Jurkat, Clone E6-1 (cell line): ENCODE results near the gene KRTAP13-1. TPM values are rescaled to one million over a fixed set of nuclear protein-coding genes. Genes with fewer than 3 reads are reported as not detected.

ENCODE experiments used
- DNase-seq: peaks from one replicate; pipeline ENCODE4 v3.0.0-alpha.2; 2011; ENCODE audit warnings: low read depth, low spot score
- H3K4me3 ChIP-seq: 2 replicates; pipeline ENCODE4 v1.5.1; 2011; ENCODE audit warnings: mild to moderate bottlenecking, low read length, control low read depth, moderate library complexity
- polyA plus RNA-seq: library from polyadenylated mRNA; unstranded; fragments of >200 nt; gene quantifications from one replicate; pipeline ENCODE4 v1.2.1, GENCODE V29; 2012; ENCODE audit warnings: missing spikeins; ENCODE audit not compliant: insufficient read length, insufficient read depth

Gene KRTAP13-1, protein sequence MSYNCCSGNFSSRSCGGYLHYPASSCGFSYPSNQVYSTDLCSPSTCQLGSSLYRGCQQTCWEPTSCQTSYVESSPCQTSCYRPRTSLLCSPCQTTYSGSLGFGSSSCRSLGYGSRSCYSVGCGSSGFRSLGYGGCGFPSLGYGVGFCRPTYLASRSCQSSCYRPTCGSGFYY
- not detected for polyA plus RNA-seq

DNA sequence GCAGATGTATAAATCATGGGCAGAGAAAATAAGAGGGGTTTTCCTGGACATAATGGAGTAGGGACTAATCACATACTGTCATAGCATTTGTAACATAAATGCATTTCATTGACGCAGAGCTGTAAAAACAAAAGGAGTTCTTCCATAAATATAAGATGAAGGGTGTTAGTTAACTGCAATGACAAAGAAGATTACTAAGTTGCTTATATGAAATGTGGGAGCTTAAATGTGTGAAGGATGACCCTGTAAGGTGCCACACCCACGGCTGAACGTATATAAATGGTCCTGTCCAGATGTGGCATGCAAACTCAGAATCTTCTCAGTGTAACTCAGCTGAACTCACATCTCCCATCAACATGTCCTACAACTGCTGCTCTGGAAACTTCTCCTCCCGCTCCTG is at the start of gene KRTAP13-1:
TSS of gene KRTAP13-1 (plus strand) at position 301 of the 400 bp plus-strand sequence. CDS start at position 357, 56 bp downstream.
- no peak within 1 kb of the TSS for H3K4me3 ChIP-seq
- no peak for DNase-seq

DNA sequence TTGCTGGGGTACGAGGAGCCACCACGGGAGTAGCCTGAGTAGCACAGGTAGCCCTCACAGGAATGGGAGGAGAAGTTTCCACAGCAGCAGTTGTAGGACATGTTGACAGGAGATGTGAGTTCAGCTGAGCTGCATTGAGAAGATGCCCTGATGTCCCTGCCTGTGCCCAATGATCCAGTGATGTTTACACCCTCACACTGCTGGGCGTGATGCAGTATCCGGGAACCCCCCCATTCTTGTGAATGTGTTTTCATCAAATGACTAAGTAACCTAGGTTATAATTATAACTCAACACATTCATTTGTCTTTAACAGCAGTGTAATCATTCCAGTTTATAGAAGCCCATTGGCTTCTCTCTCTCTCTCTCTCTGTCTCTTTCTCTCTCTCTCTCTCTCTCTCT is 47.3 kb upstream of the KRTAP13-1 start, which contains the start of gene KRTAP23-1:
TSS of gene KRTAP23-1 (minus strand) at position 101 of the 400 bp plus-strand sequence. CDS start at position 101, 0 bp downstream.
- H3K4me3 ChIP-seq, result no peak within 1 kb of the TSS
- DNase-seq, result no peak

DNA sequence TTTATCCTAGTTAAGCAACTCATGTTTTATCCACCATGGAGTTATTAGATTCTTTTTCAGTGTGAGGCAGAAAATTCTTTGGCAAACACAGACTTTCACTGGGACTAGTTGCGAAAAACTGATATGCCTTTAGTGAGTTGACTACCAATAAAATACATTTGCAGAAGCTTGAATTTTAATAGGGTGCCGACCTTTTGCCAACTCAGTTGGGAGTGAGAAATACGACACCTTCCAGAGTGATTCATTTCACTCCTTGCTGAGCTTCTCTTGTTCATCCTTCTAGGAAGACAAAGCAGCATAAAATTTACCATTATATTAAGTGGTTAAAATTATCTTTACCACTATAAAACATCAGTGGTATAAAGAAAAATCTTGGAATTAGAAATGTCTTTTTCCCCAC is 46.3 kb upstream of the KRTAP13-1 start:
- no peak for DNase-seq
- no peak overlapping the region for H3K4me3 ChIP-seq

DNA sequence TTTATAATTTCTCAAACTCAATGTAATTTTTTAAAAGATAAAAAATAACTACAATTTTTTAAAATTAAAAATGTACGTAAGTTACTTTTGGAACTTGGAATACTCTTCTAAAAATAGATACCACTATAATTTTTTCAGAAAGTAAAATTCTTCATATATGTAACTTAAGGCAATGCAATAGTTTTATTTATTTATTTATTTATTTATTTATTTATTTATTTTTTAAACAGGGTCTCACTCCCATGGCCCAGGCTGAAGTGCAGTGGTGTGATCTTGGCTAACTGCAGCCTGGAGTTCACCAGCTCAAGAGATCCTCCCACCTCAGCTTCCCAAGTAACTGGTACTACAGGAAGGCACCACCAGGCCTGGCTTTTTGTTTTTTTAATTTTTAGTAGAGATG is 44.3 kb upstream of the KRTAP13-1 start:
- DNase-seq, result no peak
- H3K4me3 ChIP-seq, result no peak overlapping the region

DNA sequence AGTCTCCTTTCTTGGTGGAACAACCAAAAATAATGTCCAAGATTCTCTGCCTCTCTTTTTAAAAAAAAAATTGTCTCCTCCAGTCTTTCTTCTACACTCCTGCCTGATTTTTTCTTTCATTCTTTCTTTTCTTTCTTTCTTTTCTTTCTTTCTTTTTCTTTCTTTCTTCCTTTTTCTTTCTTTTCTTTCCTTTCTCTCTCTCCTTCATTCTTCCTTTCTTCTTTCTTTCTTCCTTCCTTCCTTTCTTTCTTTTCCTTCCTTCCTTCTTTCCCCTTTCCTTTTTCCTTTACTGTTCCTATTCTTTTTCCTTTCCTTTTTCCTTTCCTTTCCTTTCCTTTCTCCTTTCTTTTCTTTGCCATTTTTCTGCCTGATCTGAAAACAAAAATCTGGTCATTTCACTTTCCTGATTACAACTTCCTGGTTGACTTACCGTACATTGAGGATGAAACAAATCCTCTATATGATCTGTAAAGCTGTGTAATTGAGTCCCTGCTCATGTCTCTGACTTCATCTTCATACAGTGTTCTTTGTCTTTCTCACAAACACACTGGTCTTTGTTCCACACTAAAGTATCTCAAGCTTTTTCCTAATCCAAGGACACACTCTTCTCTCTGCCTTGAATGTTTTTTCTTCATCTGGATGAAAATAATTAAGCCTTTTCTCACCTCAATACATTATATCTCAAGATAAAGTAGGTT is 41.4 kb upstream of the KRTAP13-1 start:
- no peak for DNase-seq

DNA sequence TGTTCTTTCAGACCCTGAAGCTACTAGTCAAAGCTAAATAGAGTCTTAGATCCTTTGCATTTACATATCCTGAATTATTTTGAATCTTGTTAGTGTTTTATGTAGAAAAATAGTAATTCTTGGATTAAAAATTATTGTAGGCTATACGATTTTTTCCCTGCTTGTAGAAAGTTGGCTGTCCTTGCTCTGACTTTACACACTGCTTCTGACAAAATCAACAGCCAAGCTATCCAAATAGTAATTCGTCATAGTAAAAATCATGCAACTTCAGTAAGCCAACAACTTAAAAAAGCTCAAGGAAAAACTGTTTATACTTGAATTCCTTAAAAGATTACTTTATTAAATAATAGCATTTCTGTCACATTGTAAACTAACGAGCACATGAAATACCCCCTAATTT is 39.9 kb upstream of the KRTAP13-1 start:
- H3K4me3 ChIP-seq, result no peak overlapping the region
- no peak for DNase-seq

More for the DNA sequence above, 41.4 kb upstream of the KRTAP13-1 start:
- H3K4me3 ChIP-seq, result no peak overlapping the region

DNA sequence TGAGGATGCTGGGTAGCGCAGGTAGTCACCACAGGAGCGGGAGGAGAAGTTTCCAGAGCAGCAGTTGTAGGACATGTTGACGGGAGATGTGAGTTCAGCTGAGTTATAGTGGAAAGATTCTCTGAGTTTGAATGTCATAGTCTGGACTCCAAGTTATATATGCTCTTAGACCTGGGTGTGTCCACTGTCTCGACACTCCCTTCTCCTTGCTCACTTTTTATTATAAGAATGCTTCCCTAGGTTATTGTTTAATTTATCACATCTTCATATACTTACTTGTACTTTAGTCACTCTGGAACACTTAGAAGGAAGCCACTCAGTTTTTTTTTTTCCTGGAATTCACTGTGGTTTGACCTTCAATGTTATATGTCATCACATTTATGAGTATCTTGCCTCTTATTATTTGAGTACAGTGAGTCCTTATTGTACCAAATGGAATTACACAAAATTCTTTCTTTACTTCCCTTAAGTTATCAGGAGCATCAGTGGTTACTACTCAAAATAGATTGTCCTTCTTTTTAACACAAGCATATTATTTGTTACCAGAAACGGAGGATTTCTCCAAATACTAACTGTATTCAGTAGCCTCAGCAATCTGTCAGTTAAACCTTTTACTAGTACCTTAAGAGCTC is 23.6 kb upstream of the KRTAP13-1 start, which contains the start of gene KRTAP13-2:
TSS of gene KRTAP13-2 (minus strand) at position 133 of the 632 bp plus-strand sequence. CDS start at position 75, 58 bp downstream.
- H3K4me3 ChIP-seq, result no peak within 1 kb of the TSS
- no peak for DNase-seq

DNA sequence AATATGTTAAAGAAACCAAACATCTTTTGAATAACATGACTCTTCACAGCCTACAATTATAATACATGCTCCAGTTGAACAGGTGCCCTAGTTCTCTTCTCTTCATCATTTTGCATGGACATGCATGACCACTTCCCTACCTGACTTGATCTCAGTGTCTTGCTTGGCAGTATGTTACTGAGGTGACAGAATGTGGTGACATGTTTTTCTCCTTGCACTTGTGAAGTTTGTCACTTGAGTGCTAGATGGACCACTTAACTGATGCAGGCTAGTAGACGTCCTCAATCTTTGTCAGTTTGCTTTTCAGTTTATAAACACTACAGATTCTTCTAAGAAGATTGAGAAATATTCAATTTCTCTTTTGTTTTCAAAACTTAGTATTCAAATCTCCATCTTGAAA is 13.6 kb upstream of the KRTAP13-1 start:
- H3K4me3 ChIP-seq, result no peak overlapping the region
- no peak for DNase-seq

DNA sequence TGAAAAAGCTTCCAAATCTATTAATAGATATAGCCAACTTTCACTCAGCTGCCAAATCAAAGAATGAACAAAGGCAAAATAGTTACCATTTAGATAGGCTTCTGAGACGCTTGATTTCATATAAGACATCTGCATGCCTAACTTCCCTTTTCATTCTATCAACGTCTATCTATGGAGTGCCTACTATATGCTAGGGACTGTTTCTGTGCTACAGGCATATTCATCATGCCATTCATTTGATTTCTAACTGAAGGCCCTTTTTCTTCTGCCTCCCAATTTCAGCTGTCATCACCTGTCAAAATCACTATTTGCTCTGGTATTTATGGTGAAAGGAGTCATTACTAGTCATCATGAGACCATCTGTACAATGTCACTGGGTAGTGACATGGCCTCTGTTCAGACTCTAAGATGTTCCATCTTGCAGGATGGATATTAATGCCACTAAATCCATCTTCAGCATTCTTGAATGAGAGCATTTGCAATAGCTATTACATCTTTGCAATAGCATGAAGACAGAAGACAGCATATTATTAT is 4.3 kb upstream of the KRTAP13-1 start:
- no peak overlapping the region for H3K4me3 ChIP-seq
- DNase-seq, result no peak

DNA sequence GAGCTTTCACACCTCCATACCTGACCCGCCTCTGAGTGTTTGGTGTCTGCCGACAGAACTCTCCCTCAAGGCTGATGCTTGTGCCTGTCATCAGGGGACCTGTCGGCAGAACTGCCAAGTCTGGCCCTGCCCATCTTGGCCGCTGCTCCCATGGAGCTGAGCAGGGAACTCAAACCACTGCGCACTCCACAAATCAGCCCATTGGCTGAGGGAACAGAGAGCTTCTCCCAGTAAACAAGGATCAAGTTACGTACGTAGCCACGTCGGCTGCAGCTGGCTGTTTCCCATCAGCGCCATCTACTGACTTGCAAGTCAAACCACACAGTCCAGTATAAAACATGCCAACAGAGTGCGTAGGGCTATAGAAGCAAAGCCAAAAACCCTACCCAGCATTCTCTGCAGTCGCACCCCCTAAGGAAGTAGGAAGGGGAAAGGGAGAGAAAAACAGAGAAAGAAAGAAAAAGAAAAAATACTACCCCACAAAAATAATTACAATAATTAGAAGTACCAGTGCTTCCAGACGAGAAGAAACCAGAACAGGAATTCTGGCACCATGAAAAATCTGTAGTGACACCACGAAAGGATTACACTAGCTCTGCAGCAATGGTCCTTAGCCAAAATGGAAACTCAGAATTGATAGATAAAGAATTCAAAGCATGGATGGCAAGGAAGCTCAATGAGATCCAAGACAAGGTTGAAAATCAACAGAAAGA is 13.1 kb downstream of the KRTAP13-1 start:
- DNase-seq, result peak; percentile 70
- 0 out of 2 replicates have a peak overlapping the region, but pooled peaks have one; percentile 5 for H3K4me3 ChIP-seq

DNA sequence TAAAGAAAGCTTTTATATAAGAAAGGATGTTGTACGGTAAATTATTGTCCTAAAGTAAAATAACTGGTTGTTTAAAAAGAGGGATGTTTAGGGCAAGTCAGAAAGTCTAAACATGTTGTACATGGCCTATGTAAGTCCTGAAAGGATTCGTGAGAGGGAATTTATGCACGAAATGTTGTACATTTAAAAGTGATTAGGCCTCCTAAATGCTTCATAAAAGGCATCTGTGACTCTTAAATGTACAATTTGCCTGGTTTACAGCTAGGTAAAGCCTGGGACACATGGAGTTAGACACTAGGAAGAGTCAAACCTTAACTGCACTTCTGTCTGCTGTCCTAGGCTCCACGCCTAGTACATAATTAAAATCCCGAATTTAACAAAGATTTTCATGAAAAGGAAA is 20.2 kb downstream of the KRTAP13-1 start:
- no peak for DNase-seq
- H3K4me3 ChIP-seq, result no peak overlapping the region

DNA sequence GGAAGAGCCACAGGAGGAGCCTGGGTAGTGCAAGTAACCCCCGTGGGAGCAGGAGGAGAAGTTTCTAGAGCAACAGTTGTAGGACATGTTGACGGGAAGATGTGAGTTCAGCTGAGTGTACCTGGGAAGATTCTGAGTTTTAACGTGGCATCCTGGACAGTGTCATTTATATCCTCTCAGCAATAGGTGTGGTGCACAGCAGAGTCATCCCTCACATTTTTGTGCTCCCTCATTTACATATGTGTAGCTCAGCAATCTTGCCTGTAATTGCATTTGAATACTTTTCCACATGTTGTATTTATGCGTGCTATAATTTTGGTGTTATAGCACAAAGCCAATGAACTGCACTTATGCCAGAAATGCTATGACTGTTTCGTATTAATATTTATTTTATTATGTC is 30.0 kb downstream of the KRTAP13-1 start, which contains the start of gene KRTAP13-3:
TSS of gene KRTAP13-3 (minus strand) at position 101 of the 400 bp plus-strand sequence. CDS start at position 87, 14 bp downstream.
- no peak within 1 kb of the TSS for H3K4me3 ChIP-seq
- DNase-seq, result no peak

DNA sequence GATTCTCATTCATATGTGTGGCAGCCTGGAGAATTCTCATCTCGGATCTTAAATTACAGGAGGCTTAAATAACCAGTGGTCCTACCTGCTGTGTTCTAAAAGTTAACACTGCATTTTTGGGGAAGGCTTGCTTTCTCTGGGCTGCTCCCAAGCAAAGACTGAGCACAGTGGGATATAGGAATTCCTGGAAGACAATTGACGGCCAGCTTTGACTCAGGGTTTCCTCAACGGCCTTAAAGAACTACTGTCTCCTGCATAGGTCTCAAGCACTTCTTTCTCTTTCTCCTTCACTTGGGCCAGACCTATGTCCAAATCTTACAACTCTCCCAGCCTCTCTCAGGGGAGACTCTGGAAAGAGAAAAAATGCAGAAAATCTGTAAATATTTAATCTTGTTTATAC is 30.9 kb downstream of the KRTAP13-1 start:
- no peak overlapping the region for H3K4me3 ChIP-seq
- DNase-seq, result no peak

DNA sequence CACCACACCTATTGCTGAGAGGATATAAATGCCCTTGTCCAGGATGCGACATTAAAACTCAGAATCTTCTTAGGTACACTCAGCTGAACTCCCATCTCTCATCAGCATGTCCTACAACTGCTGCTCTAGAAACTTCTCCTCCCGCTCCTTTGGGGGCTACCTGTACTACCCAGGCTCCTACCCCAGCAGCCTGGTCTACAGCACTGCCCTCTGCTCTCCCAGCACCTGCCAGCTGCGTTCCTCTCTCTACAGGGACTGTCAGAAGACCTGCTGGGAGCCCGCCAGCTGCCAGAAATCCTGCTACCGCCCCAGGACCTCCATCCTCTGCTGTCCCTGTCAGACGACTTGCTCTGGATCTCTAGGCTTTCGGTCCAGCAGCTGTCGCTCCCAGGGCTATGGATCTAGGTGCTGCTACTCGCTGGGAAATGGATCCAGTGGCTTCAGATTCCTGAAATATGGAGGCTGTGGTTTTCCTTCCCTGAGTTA is 34.4 kb downstream of the KRTAP13-1 start, which contains the start of gene KRTAP13-4:
TSS of gene KRTAP13-4 (plus strand) at position 51 of the 486 bp plus-strand sequence. CDS start at position 107, 56 bp downstream.
- H3K4me3 ChIP-seq, result no peak within 1 kb of the TSS

DNA sequence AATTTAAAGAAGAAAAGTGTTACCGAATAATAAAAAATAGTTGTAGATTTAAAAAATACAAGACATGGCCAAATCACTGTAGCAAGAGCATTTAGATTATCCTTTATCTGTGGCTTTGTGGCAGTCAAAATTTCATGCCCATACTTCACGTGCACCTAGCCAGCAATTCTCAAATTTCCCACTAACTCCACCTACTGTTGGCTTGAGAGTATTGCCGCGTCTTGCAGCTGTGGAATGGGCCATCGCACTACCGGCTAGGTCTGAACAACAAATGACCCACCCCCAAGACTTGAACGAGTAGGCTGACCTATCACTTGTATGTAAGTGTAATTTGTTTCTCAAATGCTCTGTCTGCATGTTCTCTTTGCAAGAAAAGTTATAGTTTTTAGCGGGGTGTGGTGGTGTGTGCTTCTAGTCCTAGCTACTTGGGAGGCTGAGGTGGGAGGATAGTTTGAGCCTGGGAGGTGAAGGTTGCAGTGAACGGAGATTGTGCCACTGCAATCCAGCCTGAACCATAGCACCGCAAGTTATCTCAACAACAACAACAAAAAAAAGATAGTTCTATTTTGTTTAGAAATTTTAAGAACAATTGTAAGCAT is 38.3 kb downstream of the KRTAP13-1 start:
- H3K4me3 ChIP-seq, result no peak overlapping the region
- DNase-seq, result peak; percentile 28

More for the DNA sequence above, 34.4 kb downstream of the KRTAP13-1 start, which contains the start of gene KRTAP13-4:
- no peak for DNase-seq

DNA sequence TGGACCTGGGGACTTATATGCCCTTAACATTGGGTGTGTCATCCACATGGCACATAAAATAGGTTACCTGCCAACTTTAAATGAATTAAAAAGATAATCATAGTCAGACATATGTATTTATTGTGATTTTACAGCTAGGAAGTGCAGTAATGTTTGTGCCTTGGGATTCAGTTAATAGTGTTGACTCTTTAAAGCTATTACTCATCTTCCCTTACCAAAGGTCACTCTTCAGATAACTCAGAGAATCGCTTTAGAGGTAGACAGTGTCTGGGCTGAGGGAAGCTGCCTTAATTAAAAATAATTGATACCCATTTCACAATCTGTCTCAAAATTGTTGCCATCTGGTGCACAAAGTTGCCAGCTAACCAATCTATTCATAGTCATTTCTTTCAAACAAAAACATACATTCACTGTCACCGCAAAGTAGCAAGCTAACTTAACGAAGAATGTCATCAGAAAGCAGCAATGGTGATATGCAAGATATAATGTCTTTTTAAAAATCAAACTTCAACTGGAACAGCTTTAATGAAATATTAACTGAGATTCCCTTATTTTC is 41.3 kb downstream of the KRTAP13-1 start:
- no peak for DNase-seq
- H3K4me3 ChIP-seq, result no peak overlapping the region

DNA sequence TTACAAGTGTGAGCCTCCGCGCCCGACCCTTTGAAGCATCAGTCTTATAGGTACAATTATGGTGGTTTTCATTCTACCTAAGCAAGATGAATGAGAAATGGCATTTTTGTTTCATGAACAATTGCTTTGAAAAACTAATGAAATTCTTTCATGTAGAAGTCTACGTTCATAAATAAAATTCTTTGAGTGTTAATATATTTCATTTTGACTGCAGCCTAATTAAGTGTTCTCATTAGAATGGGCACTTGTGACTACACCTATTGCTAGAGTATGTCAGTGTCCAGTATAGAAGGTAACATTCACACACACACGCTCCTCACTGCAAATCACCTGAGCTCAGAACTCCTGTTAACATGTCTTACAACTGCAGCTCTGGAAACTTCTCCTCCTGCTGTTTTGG is 44.1 kb downstream of the KRTAP13-1 start, which contains the start of gene KRTAP15-1:
TSS of gene KRTAP15-1 (plus strand) at position 301 of the 400 bp plus-strand sequence. CDS start at position 354, 53 bp downstream.
- H3K4me3 ChIP-seq, result no peak within 1 kb of the TSS
- DNase-seq, result no peak

DNA sequence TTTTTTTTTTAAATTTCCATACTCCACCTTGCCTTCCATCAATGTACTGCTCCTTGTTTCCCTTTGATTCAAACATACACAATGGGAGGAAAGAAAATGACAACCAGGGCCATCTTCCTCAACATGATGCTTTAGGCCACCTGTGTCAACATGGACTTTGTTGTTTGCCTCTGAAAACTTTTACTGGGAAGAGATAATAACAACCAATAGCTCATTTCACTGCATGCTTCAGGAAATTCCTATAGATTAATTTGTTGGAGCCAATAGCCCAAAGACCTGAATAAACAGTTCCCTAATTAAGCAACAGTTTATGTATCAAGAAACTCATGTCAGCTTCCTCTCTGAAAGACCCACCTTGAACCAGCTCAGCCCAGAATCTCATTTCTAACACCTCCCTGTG is 47.4 kb downstream of the KRTAP13-1 start:
- DNase-seq, result no peak
- no peak overlapping the region for H3K4me3 ChIP-seq
